NCI-H187 (cell line): ENCODE data around the gene NOS1.

Experiments
- DNase-seq, 2 experiments: peaks; one replicate each; lab custom pipeline; 2025; lab: John Stamatoyannopoulos, UW

NOS1 gene

GRCh38 chr12:117330441-117331113 is 30.8 kb downstream of the NOS1 start:
- DNase-seq: no peak

- DNase-seq: no peak
These were observed 31.7 kb downstream of the NOS1 start for GRCh38 chr12:117329756-117330155.

GRCh38 chr12:117328556-117329100 is 32.8 kb downstream of the NOS1 start:
- peak in 1 of 2 experiments; percentile 11 for DNase-seq

- no peak for DNase-seq
These were observed 39.0 kb downstream of the NOS1 start for GRCh38 chr12:117322428-117322827.

GRCh38 chr12:117321572-117321971 is 39.9 kb downstream of the NOS1 start:
- DNase-seq: no peak

GRCh38 chr12:117318591-117318990 is 42.8 kb downstream of the NOS1 start:
- DNase-seq: no peak

- no peak for DNase-seq
These were observed 45.1 kb downstream of the NOS1 start for GRCh38 chr12:117316336-117316735.

- no peak for DNase-seq
These were observed 47.5 kb downstream of the NOS1 start for GRCh38 chr12:117313926-117314325.

- DNase-seq: no peak
These were observed 48.7 kb downstream of the NOS1 start for GRCh38 chr12:117312770-117313169.

- DNase-seq: no peak
These were observed 52.0 kb downstream of the NOS1 start for GRCh38 chr12:117309276-117309925.

GRCh38 chr12:117300174-117300573 is 61.3 kb downstream of the NOS1 start:
- no peak for DNase-seq

GRCh38 chr12:117298648-117299225 is 62.7 kb downstream of the NOS1 start:
- no peak for DNase-seq

GRCh38 chr12:117298191-117298590 is 63.2 kb downstream of the NOS1 start:
- DNase-seq: no peak

- no peak for DNase-seq
These were observed 67.2 kb downstream of the NOS1 start for GRCh38 chr12:117294189-117294603.

- no peak for DNase-seq
These were observed 67.9 kb downstream of the NOS1 start for GRCh38 chr12:117293510-117293909.

GRCh38 chr12:117292688-117293087 is 68.7 kb downstream of the NOS1 start:
- DNase-seq: no peak

GRCh38 chr12:117284140-117284539 is 77.3 kb downstream of the NOS1 start:
- no peak for DNase-seq

- no peak for DNase-seq
These were observed 78.9 kb downstream of the NOS1 start for GRCh38 chr12:117282490-117282889.

GRCh38 chr12:117280019-117280680 is 81.3 kb downstream of the NOS1 start:
- no peak for DNase-seq

GRCh38 chr12:117279606-117280005 is 81.8 kb downstream of the NOS1 start:
- no peak for DNase-seq

GRCh38 chr12:117277875-117278274 is 83.6 kb downstream of the NOS1 start:
- no peak for DNase-seq

GRCh38 chr12:117273091-117273490 is 88.3 kb downstream of the NOS1 start:
- DNase-seq: no peak

GRCh38 chr12:117272690-117273089 is 88.7 kb downstream of the NOS1 start:
- DNase-seq: no peak
